HG03378 (cell line): ENCODE results near the gene ERBB4.
"Not testable (repeated sequence)": the region's sequence is repeated elsewhere in the genome, so short reads cannot be mapped to it uniquely, and the experiment has no call there.

Experiments
- ATAC-seq: cut with Tn5 transposase; IDR thresholded peaks from one replicate; pipeline ENCODE4 v1.9.1; 2021; ENCODE audit warnings: mild to moderate bottlenecking, moderate library complexity; ENCODE audit not compliant: unreplicated experiment

ERBB4 gene

DNA sequence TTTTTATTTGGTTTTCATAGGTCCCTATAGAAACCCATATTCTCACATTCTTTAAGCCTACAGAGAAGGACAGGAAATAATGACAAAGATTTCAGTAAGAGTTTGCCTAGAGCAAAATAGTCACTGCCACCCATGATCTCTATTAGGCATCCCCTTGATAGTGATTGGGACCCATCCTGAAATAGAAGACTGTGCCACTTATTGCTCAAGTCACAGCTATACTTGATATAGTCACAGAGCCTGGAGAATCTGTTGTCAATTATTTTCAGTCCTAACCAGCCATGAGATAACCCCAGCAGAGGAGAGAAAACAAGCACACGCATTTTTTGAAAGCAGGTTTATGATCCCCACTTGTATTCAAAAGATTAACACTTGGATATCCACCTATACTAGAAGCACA, 8.2 kb downstream of the ERBB4 start:
- ATAC-seq, result no peak

DNA sequence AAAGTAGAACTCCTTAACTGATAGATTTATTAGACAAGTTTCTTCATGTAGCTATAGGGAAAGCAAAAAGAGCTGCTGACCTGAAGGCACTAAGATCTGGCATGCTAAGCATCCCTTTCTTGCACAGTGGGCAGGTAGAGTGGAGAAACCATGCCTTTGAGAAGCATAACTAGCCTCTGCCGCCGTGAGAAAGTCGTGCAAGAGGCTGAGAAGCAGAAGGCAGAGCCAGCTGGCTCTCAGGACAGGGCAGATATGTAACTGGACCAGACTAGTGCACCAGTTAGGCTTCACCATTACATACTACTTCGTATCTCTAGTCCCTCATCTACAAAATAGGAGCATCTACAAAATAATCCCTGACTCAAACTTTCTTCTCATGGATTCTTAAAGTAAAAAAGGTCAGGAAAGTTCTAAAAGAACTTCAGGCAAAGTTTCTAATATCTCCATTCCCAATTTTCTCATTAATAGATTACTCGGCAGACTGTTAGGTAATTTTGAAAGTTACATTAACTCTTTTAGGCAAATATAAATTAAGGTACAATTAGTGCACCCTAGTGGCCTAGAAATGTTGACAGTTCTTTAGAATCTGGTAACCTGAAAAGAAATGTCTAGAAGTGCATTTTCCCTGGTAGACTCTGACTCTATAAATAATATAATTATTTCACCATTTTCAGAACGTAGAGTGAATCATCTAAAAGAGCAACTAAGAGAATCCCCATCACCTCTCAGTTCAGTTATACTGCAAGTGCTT, 10.3 kb downstream of the ERBB4 start:
- ATAC-seq, result no peak

DNA sequence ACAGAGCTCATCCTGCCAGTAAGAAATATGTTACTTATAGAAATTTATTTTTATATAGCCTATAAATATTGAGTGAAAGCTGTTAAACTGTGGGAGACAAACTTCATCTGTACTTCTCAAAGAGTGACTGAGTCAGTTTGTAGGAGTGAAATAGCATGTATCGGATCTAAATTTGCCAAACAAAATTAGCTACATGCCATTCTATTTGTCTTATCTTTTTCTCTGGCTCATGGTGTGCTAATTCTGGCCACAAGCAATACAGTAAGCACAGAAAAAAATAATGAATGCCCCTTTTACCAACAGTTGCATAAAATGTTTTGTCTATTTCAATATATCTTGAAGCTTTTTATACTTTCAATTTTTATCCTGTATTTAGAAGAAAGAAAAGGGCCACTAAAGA, 12.5 kb downstream of the ERBB4 start:
- no peak for ATAC-seq

DNA sequence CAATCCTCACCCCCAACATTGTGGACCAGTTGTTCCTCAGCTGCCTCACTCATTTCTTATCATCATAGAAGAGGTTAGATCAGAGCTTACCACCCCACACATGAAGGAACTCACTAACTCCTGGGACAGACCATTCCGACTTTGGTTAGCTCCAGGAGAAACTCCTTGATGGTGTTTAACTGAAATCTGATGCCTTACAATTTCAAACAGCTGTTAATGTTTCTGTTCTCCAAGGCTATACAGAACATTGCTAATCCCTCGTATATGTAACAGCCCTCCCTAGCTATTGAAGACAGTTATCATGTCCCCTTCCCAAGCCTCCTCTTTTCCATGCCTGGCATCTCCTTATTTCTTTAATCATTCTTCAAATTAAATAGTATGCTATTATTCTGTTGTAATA, 14.8 kb downstream of the ERBB4 start:
- no peak for ATAC-seq

DNA sequence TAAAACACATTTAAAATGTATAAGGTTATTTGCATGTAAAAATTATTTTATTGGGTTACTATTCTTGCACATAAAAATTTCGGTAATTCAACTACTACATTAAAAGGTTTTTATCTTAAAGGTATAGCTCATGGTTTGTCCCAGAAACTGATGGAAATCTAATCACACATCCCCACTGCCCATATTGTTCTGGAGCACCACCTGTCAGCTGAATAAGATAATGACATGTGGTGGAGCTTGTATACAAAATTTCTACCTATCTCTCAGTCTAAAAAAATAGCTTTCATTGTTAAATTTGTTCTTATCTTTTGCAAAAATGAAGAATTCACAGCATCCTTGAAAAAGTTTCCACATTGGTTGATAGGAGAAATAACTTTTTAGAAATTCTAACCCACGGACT, 18.3 kb downstream of the ERBB4 start:
- ATAC-seq, result no peak

DNA sequence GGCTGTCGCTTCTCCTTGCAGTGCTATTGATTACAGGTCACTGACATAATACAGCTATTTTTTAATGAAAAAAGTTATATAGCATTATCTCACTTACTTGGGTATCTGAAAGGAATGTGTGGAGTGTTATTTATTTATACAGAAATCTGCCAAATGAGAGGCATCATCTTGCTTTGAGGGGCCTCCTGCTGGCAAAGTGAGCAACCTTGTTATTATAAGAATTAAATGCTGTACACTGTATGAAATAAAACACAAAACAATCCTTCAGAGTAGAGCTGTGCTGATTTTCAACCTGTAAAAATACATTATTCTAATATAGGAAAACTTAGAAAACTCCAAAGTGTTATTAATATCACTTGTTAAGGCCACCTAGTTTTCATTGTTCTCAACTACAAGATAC, 20.9 kb downstream of the ERBB4 start:
- no peak for ATAC-seq

DNA sequence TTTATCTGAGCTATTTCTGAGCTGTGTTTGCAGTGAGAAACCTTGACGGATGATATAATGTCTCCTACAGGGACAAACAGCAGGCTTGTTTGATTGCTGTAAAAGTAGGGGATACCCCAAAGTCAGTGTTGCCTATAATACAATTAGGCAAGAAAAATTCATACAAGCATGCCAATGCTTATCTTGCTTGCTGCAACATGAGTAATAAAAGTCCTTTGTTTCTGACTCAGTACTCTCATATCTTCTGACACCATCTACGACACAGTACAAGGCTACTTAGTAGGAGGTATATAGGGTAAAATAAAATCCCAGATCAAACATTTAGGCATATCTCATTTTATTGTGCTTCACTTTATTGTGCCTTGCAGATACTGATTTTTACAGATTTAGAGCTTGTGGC, 33.0 kb downstream of the ERBB4 start:
- ATAC-seq, result peak; percentile 81

DNA sequence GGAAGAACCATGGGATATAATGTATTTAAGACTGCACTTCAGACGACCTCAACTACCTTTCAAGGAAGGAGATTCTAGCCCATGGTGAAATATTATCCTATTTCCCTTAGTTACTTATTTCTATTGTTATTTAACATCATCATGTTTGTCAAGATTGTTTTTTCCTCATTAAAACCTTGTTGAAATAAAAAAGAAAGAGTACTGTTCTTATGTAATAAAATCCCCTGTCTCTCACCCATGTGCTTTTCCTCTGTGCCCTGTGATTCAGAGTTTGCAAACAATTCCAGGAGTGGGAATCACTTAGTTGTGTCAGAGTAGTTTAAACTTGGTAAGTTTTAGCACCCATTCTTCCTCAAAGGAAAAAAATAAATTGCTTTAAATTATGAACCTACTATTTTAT, 43.6 kb downstream of the ERBB4 start:
- ATAC-seq, result no peak

DNA sequence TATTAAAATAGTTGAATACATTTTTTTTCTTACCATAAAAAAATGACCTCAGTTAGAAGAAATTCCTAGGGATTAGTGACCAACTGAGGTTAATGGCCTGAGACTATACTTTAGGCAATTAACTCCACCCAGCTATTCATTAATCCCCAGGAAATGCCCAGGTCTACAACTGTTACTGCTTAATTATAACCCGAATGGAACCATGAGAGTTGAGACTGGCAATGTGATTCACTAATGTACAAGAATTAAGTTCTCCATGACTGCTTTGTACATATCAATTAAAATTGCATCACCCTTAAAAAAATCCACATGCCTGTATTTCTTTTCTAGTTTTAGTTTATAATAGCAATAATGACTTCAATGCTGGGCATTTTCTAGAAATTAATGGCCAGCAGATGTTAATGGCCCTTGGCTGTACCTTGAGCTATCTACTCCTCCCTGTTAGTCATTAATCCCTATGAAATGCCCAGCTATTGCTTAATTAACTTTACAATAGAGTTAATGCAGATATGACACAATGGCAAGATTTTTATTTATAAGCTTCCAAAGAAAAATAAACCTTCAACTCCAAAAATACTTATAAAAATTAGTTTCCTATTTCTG, 44.1 kb downstream of the ERBB4 start:
- no peak for ATAC-seq

DNA sequence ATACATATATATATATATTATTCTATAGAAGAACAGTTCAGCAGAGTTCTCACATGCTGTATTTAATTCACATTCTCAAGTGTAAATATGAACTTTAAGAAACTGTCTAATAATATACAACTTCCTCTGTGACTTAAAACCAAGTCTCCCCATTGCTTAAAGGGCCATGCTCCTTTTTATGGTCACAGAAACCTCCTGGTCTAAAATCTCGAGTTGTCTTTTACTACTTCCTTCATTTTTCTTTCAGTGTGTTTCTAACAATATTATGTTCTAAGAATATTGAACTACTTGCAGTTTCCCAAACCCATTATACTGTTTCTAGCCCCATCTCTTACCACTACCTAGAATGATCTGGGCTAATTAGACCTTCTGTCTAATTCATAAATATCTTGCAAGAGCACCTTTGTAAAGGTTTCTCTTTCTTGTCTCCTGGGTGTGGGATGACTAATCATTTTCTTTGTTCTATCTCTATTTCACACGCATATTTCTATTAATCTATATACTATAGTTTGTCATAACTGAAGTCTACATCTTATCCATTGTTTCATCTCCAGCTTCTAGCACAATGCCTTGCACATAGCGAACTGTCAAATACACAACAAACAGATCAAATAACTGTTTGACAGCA, 48.8 kb downstream of the ERBB4 start:
- peak; percentile 69 for ATAC-seq

DNA sequence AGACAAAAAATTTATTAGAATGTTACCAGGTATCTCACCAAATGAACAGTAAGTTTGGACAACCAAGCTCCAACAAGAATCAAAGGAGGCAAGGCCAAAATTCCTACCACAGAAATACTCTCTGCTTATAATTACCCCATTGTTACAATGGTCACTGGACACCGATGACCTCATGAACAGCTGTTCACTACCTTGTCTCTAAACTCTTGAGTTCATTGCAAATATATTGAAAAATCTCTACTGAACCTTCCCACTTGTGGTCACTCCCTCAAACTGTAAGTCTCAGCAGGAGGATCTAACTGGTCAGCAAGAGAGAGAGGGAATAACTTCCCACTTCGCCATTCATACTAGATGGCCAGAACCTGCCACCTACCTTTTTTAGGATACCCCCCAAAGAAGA, 50.0 kb downstream of the ERBB4 start:
- no peak for ATAC-seq

DNA sequence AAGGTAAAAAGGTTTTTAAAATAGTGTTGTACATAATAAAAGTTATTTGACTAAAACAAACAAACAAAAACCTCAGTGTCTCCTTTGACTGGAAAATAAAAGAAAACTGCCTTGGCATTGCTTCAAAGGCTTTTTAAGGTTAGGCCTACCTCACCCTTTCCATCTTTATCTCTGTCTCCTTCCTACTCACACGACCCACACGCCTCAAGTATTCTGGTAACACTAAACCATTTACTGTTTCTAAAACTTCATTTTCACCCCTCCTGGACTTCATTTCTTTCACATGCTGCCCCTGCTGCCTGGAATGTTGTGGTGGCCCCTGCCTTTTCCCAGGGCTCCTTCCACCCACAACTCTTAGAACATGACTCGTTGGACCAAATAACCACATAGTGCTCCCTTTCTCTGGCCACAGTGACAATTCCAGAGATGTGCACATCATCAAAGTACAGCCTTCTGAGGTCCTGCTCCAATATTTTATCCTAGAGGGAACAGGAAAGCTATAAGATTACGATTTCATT, 54.0 kb downstream of the ERBB4 start:
- ATAC-seq, result no peak

DNA sequence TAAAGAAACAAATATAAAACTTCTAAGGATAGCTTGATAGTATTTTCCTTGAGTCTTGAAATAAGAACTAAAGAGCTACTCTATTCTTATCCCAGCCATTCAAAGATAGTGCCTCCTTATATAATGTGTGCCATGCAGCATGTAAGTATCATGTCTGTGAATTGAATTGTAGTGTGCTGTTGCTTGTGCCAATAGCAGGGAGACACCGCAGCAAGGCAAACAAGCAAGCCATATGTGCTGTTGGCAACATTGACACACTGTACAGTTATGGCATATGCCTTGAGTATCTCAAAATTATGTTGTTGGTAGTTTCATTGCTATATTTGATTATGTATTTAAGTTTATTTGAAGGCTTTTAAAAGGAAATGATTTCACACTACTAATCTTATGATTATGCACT, 58.2 kb downstream of the ERBB4 start:
- ATAC-seq, result no peak

DNA sequence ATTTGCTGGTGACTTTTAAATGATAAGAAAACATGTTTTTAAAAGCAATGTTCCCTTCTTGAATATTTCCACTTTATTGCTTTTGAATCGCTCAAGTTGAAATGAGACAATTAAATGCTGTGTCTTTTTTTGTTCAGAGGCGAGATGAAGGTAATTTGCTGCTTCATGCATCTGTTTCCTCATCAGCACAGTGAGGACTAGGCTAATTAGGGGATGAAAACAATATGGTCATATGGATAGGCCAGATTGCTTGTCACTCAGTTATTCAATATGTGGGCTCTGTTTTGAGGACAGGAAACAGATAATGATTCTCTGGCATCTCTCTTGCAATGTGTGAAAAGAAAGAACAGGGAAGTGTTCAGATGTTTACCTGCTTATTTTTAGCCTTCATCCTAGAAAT, 61.0 kb downstream of the ERBB4 start:
- no peak for ATAC-seq

DNA sequence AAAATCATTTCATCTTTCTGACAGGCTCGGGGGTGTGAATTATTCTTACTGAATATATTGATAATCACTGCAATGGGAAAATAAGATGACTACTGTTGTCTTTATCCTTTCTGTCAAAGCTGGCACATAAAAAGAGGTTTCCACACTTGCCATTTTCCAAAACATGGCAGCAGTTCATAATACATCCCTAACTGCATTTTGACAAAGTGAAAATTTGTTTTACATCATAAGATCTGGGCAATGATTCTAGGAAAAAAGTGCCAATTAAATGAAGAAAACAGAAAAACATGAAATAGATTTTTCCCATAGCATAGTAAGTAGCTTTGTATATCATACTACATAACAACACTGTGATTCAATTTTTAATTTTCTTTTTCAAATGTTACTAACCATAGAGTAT, 65.4 kb downstream of the ERBB4 start:
- no peak for ATAC-seq

DNA sequence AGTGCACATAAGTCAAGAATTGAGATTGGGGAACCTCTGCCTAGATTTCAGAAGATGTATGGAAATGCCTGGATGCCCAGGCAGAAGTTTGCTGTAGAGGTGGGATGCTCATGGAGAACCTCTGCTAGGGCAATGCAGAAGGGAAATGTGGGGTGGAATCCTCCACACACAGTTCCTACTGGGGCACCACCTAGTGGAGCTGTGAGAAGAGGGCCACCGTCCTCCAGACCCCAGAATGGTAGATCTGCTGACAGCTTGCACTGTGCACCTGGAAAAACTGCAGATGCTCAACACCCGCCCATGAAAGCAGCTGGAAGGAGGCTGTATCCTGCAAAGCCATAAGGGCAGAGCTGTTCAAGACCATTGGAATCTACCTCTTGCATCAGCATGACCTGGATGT, 71.1 kb downstream of the ERBB4 start:
- not testable (repeated sequence) for ATAC-seq

DNA sequence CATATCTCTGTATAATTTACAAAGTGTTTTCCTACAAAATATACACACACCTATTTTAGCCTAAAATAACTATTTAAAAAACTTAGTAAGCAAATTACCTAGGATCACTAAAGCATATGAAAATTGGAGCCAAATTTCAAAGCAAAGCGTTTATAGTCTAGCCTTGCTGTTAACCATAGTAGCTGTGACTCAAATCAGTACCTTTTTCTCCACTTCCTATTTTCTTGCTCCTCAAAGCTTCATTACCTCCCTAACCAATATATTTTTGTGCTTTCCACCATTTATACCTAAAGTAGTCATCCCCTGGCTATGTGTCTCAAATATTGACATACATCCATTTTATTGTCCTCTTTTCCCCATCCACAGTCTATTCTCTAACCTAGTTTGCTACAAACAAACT, 73.1 kb downstream of the ERBB4 start:
- ATAC-seq, result no peak

DNA sequence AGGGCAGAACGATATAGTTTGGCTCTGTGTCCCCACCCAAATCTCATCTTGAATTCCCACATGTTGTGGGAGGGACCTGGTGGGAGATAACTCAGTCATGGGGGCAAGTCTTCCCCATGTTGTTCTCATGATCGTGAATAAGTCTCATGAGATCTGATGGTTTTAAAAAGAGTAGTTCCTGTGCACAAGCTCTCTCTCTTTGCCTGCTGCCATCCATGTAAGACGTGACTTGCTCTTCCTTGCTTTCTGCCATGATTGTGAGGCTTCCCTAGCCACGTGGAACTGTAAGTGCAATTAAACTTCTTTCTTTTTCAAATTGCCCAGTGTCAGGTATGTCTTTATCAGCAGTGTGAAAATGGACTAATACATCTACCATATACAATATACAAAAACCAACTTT, 76.9 kb downstream of the ERBB4 start:
- ATAC-seq, result not testable (repeated sequence)

DNA sequence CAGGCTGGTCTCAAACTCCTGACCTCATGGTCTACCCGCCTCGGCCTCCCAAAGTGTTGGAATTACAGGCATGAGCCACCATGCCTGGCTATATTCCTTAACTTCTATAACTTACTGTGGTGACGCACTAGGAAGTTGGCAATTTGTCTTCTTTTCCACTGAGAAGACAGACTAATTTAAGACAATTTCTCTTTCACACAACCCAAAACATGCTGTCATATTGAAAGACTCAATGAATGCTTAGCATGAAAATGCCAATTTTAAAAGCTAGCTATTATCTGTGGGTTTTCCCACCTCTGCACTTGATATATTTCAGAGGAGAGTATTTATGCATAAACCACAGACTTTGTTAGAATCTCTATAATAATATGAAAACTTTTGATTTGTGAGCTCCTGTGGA, 84.5 kb downstream of the ERBB4 start:
- ATAC-seq, result no peak

DNA sequence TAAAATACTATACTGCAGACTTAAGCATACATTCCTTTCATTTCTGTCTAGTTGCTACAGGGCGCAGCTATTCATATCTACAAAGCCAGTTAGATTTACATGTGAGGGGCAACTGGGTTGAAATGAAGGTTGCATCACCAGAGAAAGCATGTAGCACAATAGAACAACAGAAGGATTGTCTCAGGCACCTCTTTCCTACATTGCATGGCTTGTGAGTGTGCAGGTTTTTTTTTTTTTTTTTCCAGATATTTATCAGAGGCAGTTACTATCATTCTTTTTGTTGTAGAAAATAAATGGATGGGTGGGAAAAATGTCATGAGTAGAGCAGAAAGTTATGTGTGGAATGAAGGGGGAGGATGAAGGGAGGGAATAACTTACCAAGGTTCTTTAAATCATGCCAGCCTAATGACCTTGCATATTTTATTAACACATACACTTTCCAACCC, 86.8 kb downstream of the ERBB4 start:
- ATAC-seq, result no peak

DNA sequence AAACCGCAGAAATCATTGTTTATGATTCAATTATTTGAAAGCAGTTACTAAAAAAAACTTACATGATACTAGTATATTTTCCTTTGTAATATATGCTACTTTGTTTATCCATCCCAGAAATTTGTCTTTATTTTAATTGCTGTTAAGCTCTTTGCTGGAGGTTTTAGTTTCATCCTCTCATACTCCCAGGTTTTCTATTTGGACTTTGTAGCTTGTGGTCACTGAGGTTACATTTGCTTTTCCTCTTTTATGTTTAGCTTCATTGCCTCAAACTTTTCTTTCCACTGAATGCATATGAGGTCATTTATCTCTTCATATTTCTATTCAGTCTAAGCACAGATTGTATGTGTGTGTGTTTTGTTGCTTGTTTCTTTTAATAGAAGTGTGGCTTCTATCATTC, 89.9 kb downstream of the ERBB4 start:
- no peak for ATAC-seq

DNA sequence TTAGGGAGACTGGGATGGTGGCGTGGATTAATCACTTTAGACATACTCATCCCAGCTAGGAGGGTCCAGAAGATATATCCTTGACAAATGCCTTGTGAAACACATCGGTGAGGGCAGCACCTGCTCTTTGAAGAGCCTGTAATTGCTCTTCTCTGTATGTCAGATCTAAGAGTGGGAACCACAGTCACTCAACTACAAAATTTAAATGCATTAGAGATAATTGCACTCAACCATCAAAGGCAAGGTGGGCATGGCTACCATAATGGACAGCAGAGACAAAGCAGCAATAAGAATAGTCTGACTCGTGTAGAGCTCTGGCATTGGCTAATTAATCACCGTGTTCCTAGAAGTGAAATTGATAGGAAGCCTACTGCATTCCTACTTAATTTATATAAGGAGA, 96.8 kb downstream of the ERBB4 start:
- no peak for ATAC-seq
